Keratinocyte (primary cell): ENCODE results near the gene PSMB1.

ENCODE experiments used
- CTCF ChIP-seq, 3 experiments: IDR thresholded peaks in 1 of 3; conservative IDR thresholded peaks in 1 of 3; optimal IDR thresholded peaks in 1 of 3; 2 replicates in 2 of 3; 3 replicates in 1 of 3; pipeline versions ENCODE3 to v1.5.1; 2011; ENCODE audit warnings: low read length in 3 of 3, mild to moderate bottlenecking in 3 of 3, moderate library complexity in 2 of 3, control low read depth in 1 of 3, inconsistent platforms in 1 of 3; ENCODE audit not compliant: insufficient read depth in 2 of 3; ENCODE audit errors: extremely low read depth in 1 of 3
- EZH2 ChIP-seq: IDR thresholded peaks from one replicate; pipeline ENCODE4 v1.6.1; 2012; ENCODE audit warnings: inconsistent platforms, mild to moderate bottlenecking, low read length, moderate library complexity

GRCh38 chr6:170506446-170506845, 46.7 kb downstream of the PSMB1 start:
- no peak for TF ChIP-seq CTCF (optimal IDR thresholded peaks at IDR 0.05 in 1 of 3, IDR thresholded peaks at IDR 0.05 in 1 of 3, conservative IDR thresholded peaks at IDR 0.05 in 1 of 3; ENCODE audit: extremely low read depth in 1 of 3, insufficient read depth in 2 of 3, low read length in 3 of 3)
- no peak for TF ChIP-seq EZH2
